NB4 (cell line): ENCODE results near the gene SPR.

ENCODE experiments used
- CTCF ChIP-seq: IDR thresholded peaks from one replicate; pipeline ENCODE4 v1.5.1; 2012; ENCODE audit warnings: low read depth, low read length
- MYC ChIP-seq: IDR thresholded peaks from 2 replicates; pipeline ENCODE4 v1.6.1; 2011; ENCODE audit warnings: low read depth, low read length
- POLR2A ChIP-seq: IDR thresholded peaks from 2 replicates; pipeline ENCODE4 v1.6.1; 2011; ENCODE audit warnings: mild to moderate bottlenecking; ENCODE audit not compliant: insufficient read length; ENCODE audit errors: extremely low read depth

- TF ChIP-seq CTCF, result no peak
- TF ChIP-seq POLR2A, result no peak
- no peak for TF ChIP-seq MYC
These were observed 22.7 kb upstream of the SPR start for GRCh38 chr2:72864500-72864899.
